Measurements from ENCODE around the gene THOC6.
A peak's percentile ranks its signal among the peaks of the same experiment; 100 is the strongest.

THOC6 gene

GRCh38 chr16:3023669-3024478, at the start of gene THOC6, which contains the start of gene HCFC1R1:
TSS of gene THOC6 (plus strand) at chr16:3024035. CDS start at chr16:3024327, 292 bp downstream.
TSS of gene HCFC1R1 (minus strand) at chr16:3023942. CDS start at chr16:3023941, 1 bp downstream.
- Histone ChIP-seq H3K9ac (ENCODE audit: low read length) (peak within 1 kb of the TSS; percentile 92), H3K36me3 (ENCODE audit: insufficient read depth, low read length) (peaks cover 11% of the 10 kb centered on the region), H3K27ac (ENCODE audit: low read depth, low read length) (peak within 1 kb of the TSS; percentile 92), H3K9me3 (ENCODE audit: low read length) (no peaks in the 10 kb centered on the region), H3K27me3 (ENCODE audit: control insufficient read depth in 1 of 2, insufficient read depth in 2 of 2, low read length in 2 of 2) (peaks cover 2 to 6% of the 10 kb centered on the region in 2 donors), H3K4me3 (ENCODE audit: low read depth in 1 of 2, low read length in 2 of 2) (peak within 1 kb of the TSS; percentile 84 to 88), H3K4me1 (ENCODE audit: insufficient read depth, low read length) (peaks cover 29% of the 10 kb centered on the region)

- H3K36me3 ChIP-seq (ENCODE audit: insufficient read depth, low read length) = no peaks in the 10 kb centered on the region
- no peak overlapping the region for H3K9ac ChIP-seq (ENCODE audit: low read length)
- no peaks in the 10 kb centered on the region for H3K4me1 ChIP-seq (ENCODE audit: insufficient read depth, low read length)
Measured at GRCh38 chr16:2974319-2975056, 49.3 kb upstream of the THOC6 start.

GRCh38 chr16:2975161-2975795, 48.6 kb upstream of the THOC6 start:
- Histone ChIP-seq H3K9ac (ENCODE audit: low read length) (no peak overlapping the region), H3K9me3 (ENCODE audit: low read length) (no peaks in the 10 kb centered on the region), H3K27me3 (ENCODE audit: control insufficient read depth in 1 of 2, insufficient read depth in 2 of 2, low read length in 2 of 2) (peaks cover 0 to 33% of the 10 kb centered on the region in 2 donors), H3K4me3 (ENCODE audit: low read depth in 1 of 2, low read length in 2 of 2) (no peak overlapping the region), H3K27ac (ENCODE audit: low read depth, low read length) (no peak overlapping the region), H3K36me3 (ENCODE audit: insufficient read depth, low read length) (no peaks in the 10 kb centered on the region), H3K4me1 (ENCODE audit: insufficient read depth, low read length) (no peaks in the 10 kb centered on the region)

More at GRCh38 chr16:2974319-2975056, 49.3 kb upstream of the THOC6 start:
- Histone ChIP-seq H3K4me3 (ENCODE audit: low read depth in 1 of 2, low read length in 2 of 2) (no peak overlapping the region), H3K9me3 (ENCODE audit: low read length) (no peaks in the 10 kb centered on the region), H3K27ac (ENCODE audit: low read depth, low read length) (no peak overlapping the region), H3K27me3 (ENCODE audit: control insufficient read depth in 1 of 2, insufficient read depth in 2 of 2, low read length in 2 of 2) (peaks cover 0 to 34% of the 10 kb centered on the region in 2 donors)

GRCh38 chr16:2976201-2976600, 47.6 kb upstream of the THOC6 start:
- Histone ChIP-seq H3K27ac (ENCODE audit: low read depth, low read length) (no peak overlapping the region), H3K9me3 (ENCODE audit: low read length) (no peaks in the 10 kb centered on the region), H3K36me3 (ENCODE audit: insufficient read depth, low read length) (no peaks in the 10 kb centered on the region), H3K4me1 (ENCODE audit: insufficient read depth, low read length) (no peaks in the 10 kb centered on the region), H3K4me3 (ENCODE audit: low read depth in 1 of 2, low read length in 2 of 2) (no peak overlapping the region), H3K9ac (ENCODE audit: low read length) (no peak overlapping the region), H3K27me3 (ENCODE audit: control insufficient read depth in 1 of 2, insufficient read depth in 2 of 2, low read length in 2 of 2) (peaks cover 0 to 28% of the 10 kb centered on the region in 2 donors)

GRCh38 chr16:2976673-2977072, 47.2 kb upstream of the THOC6 start:
- H3K36me3 ChIP-seq (ENCODE audit: insufficient read depth, low read length) = no peaks in the 10 kb centered on the region
- H3K9ac ChIP-seq (ENCODE audit: low read length) = no peak overlapping the region
- H3K27ac ChIP-seq (ENCODE audit: low read depth, low read length) = no peak overlapping the region
- no peak overlapping the region for H3K4me3 ChIP-seq (ENCODE audit: low read depth in 1 of 2, low read length in 2 of 2)
- peaks cover 0 to 23% of the 10 kb centered on the region in 2 donors for H3K27me3 ChIP-seq (ENCODE audit: control insufficient read depth in 1 of 2, insufficient read depth in 2 of 2, low read length in 2 of 2)
- H3K4me1 ChIP-seq (ENCODE audit: insufficient read depth, low read length) = no peaks in the 10 kb centered on the region
- no peaks in the 10 kb centered on the region for H3K9me3 ChIP-seq (ENCODE audit: low read length)

- Histone ChIP-seq H3K36me3 (ENCODE audit: insufficient read depth, low read length) (no peaks in the 10 kb centered on the region), H3K4me3 (ENCODE audit: low read depth in 1 of 2, low read length in 2 of 2) (no peak overlapping the region), H3K27me3 (ENCODE audit: control insufficient read depth in 1 of 2, insufficient read depth in 2 of 2, low read length in 2 of 2) (peaks cover 0 to 21% of the 10 kb centered on the region in 2 donors), H3K4me1 (ENCODE audit: insufficient read depth, low read length) (no peaks in the 10 kb centered on the region), H3K9ac (ENCODE audit: low read length) (no peak overlapping the region), H3K27ac (ENCODE audit: low read depth, low read length) (no peak overlapping the region), H3K9me3 (ENCODE audit: low read length) (no peaks in the 10 kb centered on the region)
Measured at GRCh38 chr16:2977440-2977839, 46.4 kb upstream of the THOC6 start.

- Histone ChIP-seq H3K27me3 (ENCODE audit: control insufficient read depth in 1 of 2, insufficient read depth in 2 of 2, low read length in 2 of 2) (peaks cover 0 to 21% of the 10 kb centered on the region in 2 donors), H3K9ac (ENCODE audit: low read length) (no peak overlapping the region), H3K4me1 (ENCODE audit: insufficient read depth, low read length) (no peaks in the 10 kb centered on the region), H3K27ac (ENCODE audit: low read depth, low read length) (no peak overlapping the region), H3K9me3 (ENCODE audit: low read length) (no peaks in the 10 kb centered on the region), H3K4me3 (ENCODE audit: low read depth in 1 of 2, low read length in 2 of 2) (peak overlapping the region in 1 of 2 donors; percentile 38), H3K36me3 (ENCODE audit: insufficient read depth, low read length) (no peaks in the 10 kb centered on the region)
Measured at GRCh38 chr16:2979669-2980226, 44.1 kb upstream of the THOC6 start.

- Histone ChIP-seq H3K36me3 (ENCODE audit: insufficient read depth, low read length) (no peaks in the 10 kb centered on the region), H3K4me3 (ENCODE audit: low read depth in 1 of 2, low read length in 2 of 2) (peak within 1 kb of the TSS; percentile 71 to 86), H3K4me1 (ENCODE audit: insufficient read depth, low read length) (no peaks in the 10 kb centered on the region), H3K9ac (ENCODE audit: low read length) (peak within 1 kb of the TSS; percentile 71), H3K9me3 (ENCODE audit: low read length) (no peaks in the 10 kb centered on the region), H3K27me3 (ENCODE audit: control insufficient read depth in 1 of 2, insufficient read depth in 2 of 2, low read length in 2 of 2) (peaks cover 0 to 21% of the 10 kb centered on the region in 2 donors), H3K27ac (ENCODE audit: low read depth, low read length) (peak within 1 kb of the TSS; percentile 92)
Measured at GRCh38 chr16:2980227-2981176, 43.3 kb upstream of the THOC6 start, which contains the start of gene PKMYT1. TSS of gene PKMYT1 (minus strand) at chr16:2980446. CDS start at chr16:2979657, 789 bp downstream.

- Histone ChIP-seq H3K27ac (ENCODE audit: low read depth, low read length) (peak overlapping the region; percentile 92), H3K4me1 (ENCODE audit: insufficient read depth, low read length) (no peaks in the 10 kb centered on the region), H3K27me3 (ENCODE audit: control insufficient read depth in 1 of 2, insufficient read depth in 2 of 2, low read length in 2 of 2) (peaks cover 0 to 18% of the 10 kb centered on the region in 2 donors), H3K9ac (ENCODE audit: low read length) (peak overlapping the region; percentile 71), H3K9me3 (ENCODE audit: low read length) (no peaks in the 10 kb centered on the region), H3K4me3 (ENCODE audit: low read depth in 1 of 2, low read length in 2 of 2) (peak overlapping the region in 1 of 2 donors; percentile 86), H3K36me3 (ENCODE audit: insufficient read depth, low read length) (no peaks in the 10 kb centered on the region)
Measured at GRCh38 chr16:2981177-2981898, 42.5 kb upstream of the THOC6 start.

GRCh38 chr16:2981899-2982250, 42.0 kb upstream of the THOC6 start:
- Histone ChIP-seq H3K27me3 (ENCODE audit: control insufficient read depth in 1 of 2, insufficient read depth in 2 of 2, low read length in 2 of 2) (peaks cover 0 to 18% of the 10 kb centered on the region in 2 donors), H3K4me3 (ENCODE audit: low read depth in 1 of 2, low read length in 2 of 2) (no peak overlapping the region), H3K27ac (ENCODE audit: low read depth, low read length) (no peak overlapping the region), H3K9me3 (ENCODE audit: low read length) (no peaks in the 10 kb centered on the region), H3K9ac (ENCODE audit: low read length) (no peak overlapping the region), H3K36me3 (ENCODE audit: insufficient read depth, low read length) (no peaks in the 10 kb centered on the region), H3K4me1 (ENCODE audit: insufficient read depth, low read length) (no peaks in the 10 kb centered on the region)

Data from muscle layer of colon (tissue), 2 donors.